HEK293T (cell line): ENCODE measurements around the gene ADGRG1.
"Not testable (repeated sequence)": the region's sequence is repeated elsewhere in the genome, so short reads cannot be mapped to it uniquely, and the experiment has no call there.

Experiments used
- CTCF ChIA-PET: fragments of 350-600 bp; formaldehyde crosslinking; extraction: SDS; loops from one replicate; lab custom pipeline; 2021; ENCODE audit warnings: antibody characterized with exemption, inconsistent platforms; lab: Yijun Ruan, JAX
- POLR2A ChIA-PET: fragments of 350-600 bp; formaldehyde crosslinking; extraction: SDS; loops from one replicate; lab custom pipeline; 2020; ENCODE audit warnings: antibody characterized with exemption, inconsistent platforms; lab: Yijun Ruan, JAX
- DNase-seq: peaks from one replicate; pipeline ENCODE4 v3.0.0; 2012; ENCODE audit warnings: mixed read lengths; ENCODE audit errors: extremely low spot score
- ARNT ChIP-seq: fragments of 450-650 bp; IDR thresholded peaks from 2 replicates; pipeline ENCODE4 v1.6.1; 2017; ENCODE audit warnings: mild to moderate bottlenecking
- BHLHE40 ChIP-seq: fragments of 450-650 bp; IDR thresholded peaks from 2 replicates; pipeline ENCODE4 v1.6.1; 2016; ENCODE audit warnings: mild to moderate bottlenecking, moderate library complexity, borderline replicate concordance
- CTBP1 ChIP-seq: fragments of 450-650 bp; IDR thresholded peaks from 2 replicates; pipeline ENCODE4 v1.6.1; 2016; ENCODE audit warnings: borderline replicate concordance
- ELF4 ChIP-seq: fragments of 450-650 bp; IDR thresholded peaks from 2 replicates; pipeline ENCODE4 v1.6.1; 2017; ENCODE audit warnings: antibody characterized with exemption
- FOXA1 ChIP-seq: fragments of 450-650 bp; IDR thresholded peaks from 2 replicates; pipeline ENCODE4 v1.6.1; 2016; ENCODE audit warnings: mild to moderate bottlenecking
- FOXK2 ChIP-seq: fragments of 450-650 bp; IDR thresholded peaks from 2 replicates; pipeline ENCODE4 v1.6.1; 2016; ENCODE audit warnings: mild to moderate bottlenecking
- FOXM1 ChIP-seq: fragments of 450-650 bp; IDR thresholded peaks from 2 replicates; pipeline ENCODE4 v1.6.1; 2017; ENCODE audit warnings: mild to moderate bottlenecking, borderline replicate concordance
- HDGF ChIP-seq: fragments of 450-650 bp; IDR thresholded peaks from 2 replicates; pipeline ENCODE4 v1.6.1; 2017; ENCODE audit warnings: antibody characterized with exemption, borderline replicate concordance
- L3MBTL2 ChIP-seq: fragments of 450-650 bp; conservative IDR thresholded peaks from 2 replicates; pipeline ENCODE4 v1.6.1; 2016; ENCODE audit warnings: mild to moderate bottlenecking
- LEF1 ChIP-seq: fragments of 450-650 bp; IDR thresholded peaks from 2 replicates; pipeline ENCODE4 v1.6.1; 2017; ENCODE audit warnings: mild to moderate bottlenecking, borderline replicate concordance
- NFRKB ChIP-seq: fragments of 450-650 bp; IDR thresholded peaks from 2 replicates; pipeline ENCODE4 v1.6.1; 2016; ENCODE audit warnings: mild to moderate bottlenecking, moderate library complexity
- PKNOX1 ChIP-seq: fragments of 450-650 bp; IDR thresholded peaks from 2 replicates; pipeline ENCODE4 v1.6.1; 2016
- SP1 ChIP-seq: fragments of 450-650 bp; IDR thresholded peaks from 2 replicates; pipeline ENCODE4 v1.6.1; 2017
- SUZ12 ChIP-seq: fragments of 450-650 bp; IDR thresholded peaks from 2 replicates; pipeline ENCODE4 v1.6.1; 2016; ENCODE audit warnings: mild to moderate bottlenecking
- TARDBP ChIP-seq: fragments of 450-650 bp; IDR thresholded peaks from 2 replicates; pipeline ENCODE4 v1.6.1; 2016
- ZNF384 ChIP-seq: fragments of 450-650 bp; IDR thresholded peaks from 2 replicates; pipeline ENCODE4 v1.6.1; 2016

The ADGRG1 gene

GRCh38 chr16:57594531-57595031 lies 33.8 kb upstream of the ADGRG1 start:
- ChIA-PET POLR2A (no interaction called here), CTCF (no interaction called here)
- no peak for DNase-seq
- TF ChIP-seq ZNF384 (no peak), FOXM1 (no peak), SUZ12 (no peak), ARNT (no peak), NFRKB (no peak), ELF4 (no peak), CTBP1 (no peak), BHLHE40 (no peak), TARDBP (no peak), HDGF (no peak), SP1 (no peak), FOXK2 (no peak), PKNOX1 (no peak), FOXA1 (no peak), L3MBTL2 (no peak), LEF1 (no peak)

- CTCF ChIA-PET, POLR2A ChIA-PET, DNase-seq: not testable (repeated sequence)
These were observed 32.2 kb upstream of the ADGRG1 start for GRCh38 chr16:57596234-57596633.

- ChIA-PET CTCF (no interaction called here), POLR2A (no interaction called here)
- no peak for DNase-seq
- TF ChIP-seq ZNF384, result no peak
- TF ChIP-seq NFRKB, result no peak
- TF ChIP-seq TARDBP, result no peak
- no peak for TF ChIP-seq CTBP1
- TF ChIP-seq ELF4, result no peak
These were observed 30.0 kb upstream of the ADGRG1 start for GRCh38 chr16:57598437-57598836.

- CTCF ChIA-PET, result interaction anchor here (0.6 to 1.8 kb wide), 5 partner anchors 9 to 380 kb away, joined by 3 to 8 read pairs (median 4); no protein-coding TSS in a partner anchor
- DNase-seq, result peak; percentile 71
- TF ChIP-seq CTBP1 (no peak), FOXA1 (no peak), L3MBTL2 (no peak), NFRKB (no peak), HDGF (no peak), FOXK2 (no peak), FOXM1 (no peak), SP1 (no peak), BHLHE40 (no peak), SUZ12 (no peak), PKNOX1 (no peak)
- POLR2A ChIA-PET, result interaction anchor here (1.1 kb wide), 1 partner anchor 9 kb away, joined by 3 read pairs; no protein-coding TSS in a partner anchor
These were observed 28.2 kb upstream of the ADGRG1 start for GRCh38 chr16:57600048-57600835.

GRCh38 chr16:57600952-57601580 lies 27.4 kb upstream of the ADGRG1 start:
- TF ChIP-seq ELF4 (no peak), FOXK2 (no peak), SP1 (no peak)
- POLR2A ChIA-PET, result no interaction called here
- CTCF ChIA-PET, result interaction anchor here (0.6 to 1.8 kb wide), 5 partner anchors 9 to 380 kb away, joined by 3 to 8 read pairs (median 4); no protein-coding TSS in a partner anchor
- no peak for DNase-seq

GRCh38 chr16:57601801-57602478 lies 26.5 kb upstream of the ADGRG1 start:
- no peak for DNase-seq
- TF ChIP-seq SP1, result no peak
- TF ChIP-seq TARDBP, result no peak
- no peak for TF ChIP-seq FOXK2
- no peak for TF ChIP-seq ZNF384
- no peak for TF ChIP-seq SUZ12
- TF ChIP-seq HDGF, result no peak
- TF ChIP-seq NFRKB, result no peak
- TF ChIP-seq CTBP1, result no peak
- no peak for TF ChIP-seq LEF1
- TF ChIP-seq ARNT, result no peak
- ChIA-PET CTCF (no interaction called here), POLR2A (no interaction called here)
